Measurements from ENCODE around the gene KIRREL3.

KIRREL3 gene

GRCh38 chr11:126548581-126549550 lies 451.7 kb downstream of the KIRREL3 start:
- DNase-seq: no peak

DNA sequence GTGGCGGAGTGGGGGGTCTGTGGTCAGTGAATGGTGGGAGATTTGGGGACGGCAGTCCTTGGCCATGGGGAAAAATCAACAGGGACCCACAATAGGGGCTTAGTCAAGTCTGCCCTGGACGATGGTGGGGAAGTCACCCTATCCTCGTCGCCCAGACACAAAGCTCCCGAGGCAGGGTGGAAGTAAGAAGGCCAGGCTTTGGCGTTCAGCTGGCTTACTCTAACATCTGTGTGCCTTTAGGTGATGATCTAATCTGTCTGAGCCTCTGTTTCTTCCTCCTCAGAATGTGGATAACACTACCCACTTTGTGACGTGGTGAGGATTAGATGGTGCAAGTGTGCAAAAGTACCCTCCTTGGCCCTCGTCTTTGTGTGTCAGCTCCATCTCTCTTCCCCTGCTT lies 452.9 kb downstream of the KIRREL3 start:
- no peak for DNase-seq

DNA sequence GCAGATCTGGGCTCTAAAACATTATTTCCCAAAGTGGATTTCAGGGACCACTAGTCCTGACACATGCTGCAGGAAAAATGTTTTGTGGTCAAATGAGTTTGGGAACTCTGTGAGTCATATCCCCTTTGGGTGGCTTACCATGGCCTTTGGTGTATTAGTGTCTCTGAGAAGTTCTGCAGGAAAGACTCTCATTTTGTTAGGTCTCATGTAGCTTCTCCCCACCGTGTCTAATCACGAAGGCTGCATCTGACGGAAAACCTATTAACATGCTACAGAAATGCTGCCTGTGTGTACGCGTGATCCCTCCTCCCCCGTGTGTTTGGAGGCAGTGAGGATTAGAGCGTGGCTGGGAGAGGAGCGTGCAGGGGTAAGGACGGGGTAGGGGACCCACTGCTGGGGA lies 453.4 kb downstream of the KIRREL3 start:
- no peak for DNase-seq

DNA sequence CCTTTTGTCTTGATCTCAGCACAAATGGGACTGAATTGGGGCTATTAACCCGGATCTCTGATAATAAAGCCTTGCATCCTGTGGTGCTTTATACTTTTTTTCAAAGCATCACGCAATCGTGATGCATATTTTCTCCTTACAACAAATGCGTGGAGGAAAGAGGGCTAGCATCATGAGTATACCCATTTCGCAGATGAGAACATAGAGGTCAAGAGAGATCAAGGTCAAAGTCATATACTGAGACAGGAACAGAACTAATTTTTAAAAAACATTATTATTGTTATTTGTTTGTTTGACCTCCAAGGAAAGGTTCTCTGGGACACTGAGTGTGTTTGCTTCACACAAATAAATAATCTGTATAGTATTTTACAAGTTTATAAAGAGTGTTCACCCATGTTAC lies 453.9 kb downstream of the KIRREL3 start:
- DNase-seq: no peak

- DNase-seq: no peak
Observed at GRCh38 chr11:126546191-126546590, 454.4 kb downstream of the KIRREL3 start.

GRCh38 chr11:126545057-126545555 lies 455.5 kb downstream of the KIRREL3 start:
- no peak for DNase-seq

GRCh38 chr11:126544108-126545056 lies 456.2 kb downstream of the KIRREL3 start:
- DNase-seq: no peak

DNA sequence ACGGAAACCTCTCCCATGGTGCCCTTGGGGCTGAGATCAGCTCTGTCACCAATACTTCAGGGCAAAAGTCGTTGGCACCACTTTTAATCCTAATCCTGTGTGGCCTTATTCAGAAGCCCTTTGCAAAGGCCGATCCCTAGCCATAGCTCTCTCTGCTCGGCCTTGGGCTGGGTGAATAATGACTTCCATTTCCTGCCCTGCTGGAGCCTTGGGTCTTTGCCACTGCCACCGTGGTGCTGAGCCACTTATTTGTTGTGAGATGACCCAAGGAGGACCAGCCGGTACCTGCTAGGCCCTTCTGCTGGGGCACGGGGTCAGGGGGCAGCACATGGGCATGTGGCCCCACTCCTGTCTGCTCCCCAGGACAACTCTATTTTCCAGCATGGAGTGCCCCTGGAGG lies 456.9 kb downstream of the KIRREL3 start:
- no peak for DNase-seq

DNA sequence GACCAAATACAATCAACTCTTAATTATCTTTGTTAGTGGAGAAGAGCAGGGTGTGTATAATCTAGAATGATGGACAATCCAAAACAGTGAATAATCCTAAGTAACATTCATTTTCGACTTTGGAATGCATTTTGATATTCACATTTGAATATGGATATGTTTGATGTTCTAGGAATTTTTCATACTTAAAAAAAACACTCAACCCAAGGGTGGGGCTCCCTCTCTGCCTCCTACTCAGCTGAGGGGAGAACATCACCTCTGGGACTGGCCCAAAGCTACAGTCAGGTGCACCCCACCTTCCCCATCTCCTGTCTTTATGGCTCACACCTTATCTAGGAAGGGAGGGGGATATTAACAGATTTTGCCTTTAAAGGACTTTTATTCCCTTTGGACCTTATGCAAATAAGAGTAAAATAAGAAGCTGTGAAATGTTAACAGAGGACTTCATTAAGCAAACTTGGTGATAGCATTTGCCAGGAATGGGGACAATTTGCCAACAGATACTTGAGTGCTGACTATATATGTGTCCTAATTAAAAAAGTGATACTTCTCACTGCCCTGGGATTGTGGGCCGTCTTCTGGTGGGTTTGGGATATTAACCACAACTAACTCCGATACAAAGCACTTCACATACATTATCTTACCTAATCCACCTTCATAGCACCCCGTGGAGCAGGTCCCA lies 458.1 kb downstream of the KIRREL3 start:
- no peak for DNase-seq

GRCh38 chr11:126538071-126538470 lies 462.5 kb downstream of the KIRREL3 start:
- no peak for DNase-seq

GRCh38 chr11:126537492-126537891 lies 463.1 kb downstream of the KIRREL3 start:
- DNase-seq: no peak

- no peak for DNase-seq
Observed at GRCh38 chr11:126534141-126534805, 466.3 kb downstream of the KIRREL3 start.

DNA sequence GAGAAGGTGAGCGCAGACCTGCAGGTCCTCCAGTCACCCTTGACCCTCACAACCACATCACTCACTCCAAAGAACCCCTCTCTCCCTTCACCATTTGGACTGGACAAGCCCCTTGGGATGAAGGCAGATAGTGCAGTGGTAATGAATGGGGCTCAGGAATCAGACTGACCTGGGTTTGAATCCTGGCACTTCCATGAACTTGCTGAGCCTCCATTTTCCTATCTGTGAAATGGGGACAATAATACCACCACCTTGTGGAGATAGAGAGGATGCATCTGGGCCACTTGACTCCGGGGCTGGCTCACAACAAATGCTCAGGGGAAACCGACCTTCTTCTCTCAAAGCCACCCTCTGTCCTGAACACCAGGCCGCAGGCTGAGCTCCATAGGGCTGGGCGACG lies 467.0 kb downstream of the KIRREL3 start:
- DNase-seq: no peak

GRCh38 chr11:126530416-126530815 lies 470.2 kb downstream of the KIRREL3 start:
- no peak for DNase-seq

- no peak for DNase-seq
Observed at GRCh38 chr11:126529037-126529436, 471.5 kb downstream of the KIRREL3 start.

DNA sequence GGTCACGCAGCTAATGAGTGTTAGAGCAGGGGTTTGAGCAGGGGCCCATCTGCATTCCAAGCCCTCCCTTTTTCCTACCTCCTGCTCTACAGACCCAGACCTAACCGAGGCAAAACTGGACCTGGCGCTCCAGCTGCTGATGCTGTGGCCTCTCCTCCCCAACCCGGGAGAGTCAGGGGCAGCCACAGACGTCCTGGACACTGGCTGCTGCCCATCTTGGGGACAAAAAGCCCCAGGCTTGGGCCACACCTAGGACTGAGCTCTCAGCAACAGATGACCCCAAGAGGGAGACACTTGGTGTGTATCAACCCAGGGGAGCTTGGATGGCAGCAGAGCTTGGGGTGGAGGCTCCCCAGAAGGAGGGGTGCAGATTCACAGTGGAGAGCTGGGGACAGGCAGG lies 472.5 kb downstream of the KIRREL3 start:
- no peak for DNase-seq

DNA sequence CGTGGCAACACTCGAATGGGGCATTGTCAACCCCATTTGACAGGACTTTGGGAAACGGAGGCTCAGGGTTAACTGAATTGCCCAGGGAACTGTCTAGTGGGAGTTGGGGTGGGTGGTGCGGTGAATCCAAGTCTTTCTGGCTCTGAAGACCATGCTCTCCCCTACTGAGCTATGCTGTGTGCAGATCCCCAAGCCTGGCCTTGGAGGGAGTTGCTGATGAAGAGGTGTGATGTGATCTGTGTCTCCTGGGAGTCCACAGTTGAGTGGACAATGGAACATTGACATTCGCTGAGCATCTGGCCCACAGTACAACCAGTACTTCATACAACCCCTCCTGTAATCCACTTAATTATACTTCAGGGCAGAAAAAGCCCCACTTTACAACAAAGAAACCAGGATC lies 472.9 kb downstream of the KIRREL3 start:
- no peak for DNase-seq

DNA sequence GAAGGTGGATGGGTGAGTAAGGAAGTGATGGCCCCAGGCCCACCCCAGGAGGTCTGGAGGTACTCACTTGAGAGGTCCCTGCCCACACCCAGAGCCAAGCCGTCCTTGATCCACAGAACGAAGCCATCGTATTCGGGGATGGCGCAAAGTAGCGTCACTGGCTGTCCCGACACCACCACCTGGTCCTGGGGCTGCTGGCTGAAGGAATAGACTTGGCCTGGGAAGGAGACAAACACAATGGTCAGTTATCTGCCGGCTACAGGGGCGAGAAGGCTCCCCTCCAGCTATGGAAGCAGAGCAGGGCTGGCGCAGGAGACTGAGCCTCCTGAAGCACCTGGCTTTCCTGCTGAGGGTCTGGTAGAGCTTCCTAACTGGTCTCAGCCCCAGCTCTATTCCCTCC lies 474.1 kb downstream of the KIRREL3 start:
- no peak for DNase-seq

- DNase-seq: no peak
Observed at GRCh38 chr11:126525702-126526101, 474.9 kb downstream of the KIRREL3 start.

- DNase-seq: no peak
Observed at GRCh38 chr11:126525216-126525615, 475.4 kb downstream of the KIRREL3 start.

GRCh38 chr11:126523441-126524205 lies 476.9 kb downstream of the KIRREL3 start:
- no peak for DNase-seq
